H1 (cell line): Measurements from ENCODE around the gene ADA.

Experiments
- CEBPB ChIP-seq: IDR thresholded peaks from 2 replicates; pipeline ENCODE4 v1.6.1; 2012; ENCODE audit warnings: low read depth, low read length
- CHD2 ChIP-seq: IDR thresholded peaks from 2 replicates; pipeline ENCODE4 v1.6.1; 2012; ENCODE audit warnings: low read length, improper control_type of control experiment
- EZH2 ChIP-seq: fragments of 200-600 bp; sonication (generic); IDR thresholded peaks from 2 replicates; pipeline ENCODE4 v1.7.1; 2012; ENCODE audit warnings: low read depth, mild to moderate bottlenecking, moderate library complexity, low read length, inconsistent platforms; ENCODE audit not compliant: severe bottlenecking
- GABPA ChIP-seq: IDR thresholded peaks from 2 replicates; pipeline ENCODE4 v1.6.1; 2011; ENCODE audit warnings: mild to moderate bottlenecking, low read length, moderate library complexity, borderline replicate concordance; ENCODE audit not compliant: insufficient read depth
- POLR2A ChIP-seq, 2 experiments: IDR thresholded peaks; 1 replicate in 1 of 2; 2 replicates in 1 of 2; pipeline ENCODE4 v1.6.1; 2011; ENCODE audit warnings: low read depth in 2 of 2, low read length in 2 of 2, mild to moderate bottlenecking in 2 of 2; ENCODE audit errors: control extremely low read depth in 1 of 2
- POLR2AphosphoS5 ChIP-seq: IDR thresholded peaks from 2 replicates; pipeline ENCODE4 v1.6.1; 2011; ENCODE audit warnings: low read depth, low read length
- TAF1 ChIP-seq: IDR thresholded peaks from 2 replicates; pipeline ENCODE4 v1.6.1; 2011; ENCODE audit warnings: mild to moderate bottlenecking, low read depth, low read length
- ZNF274 ChIP-seq: IDR thresholded peaks from 2 replicates; pipeline ENCODE4 v1.7.0; 2012; ENCODE audit warnings: low read length, borderline replicate concordance; ENCODE audit errors: extremely low read depth
- TF ChIP-seq, protein P1 (sequence below), 3 experiments: IDR thresholded peaks; 1 replicate in 2 of 3; 2 replicates in 1 of 3; pipeline versions ENCODE4 v1.5.1 to v1.6.1; 2011; ENCODE audit warnings: low read length in 3 of 3, mild to moderate bottlenecking in 3 of 3, inconsistent platforms in 2 of 3, low read depth in 1 of 3, moderate library complexity in 1 of 3; ENCODE audit not compliant: insufficient read depth in 1 of 3; ENCODE audit errors: control extremely low read depth in 1 of 3
- TF ChIP-seq, protein P2 (sequence below): fragments of 300-600 bp; sonication (generic); IDR thresholded peaks from 2 replicates; pipeline ENCODE4 v1.7.1; 2012; ENCODE audit warnings: low read length, moderate library complexity, mild to moderate bottlenecking, inconsistent platforms; ENCODE audit not compliant: insufficient replicate concordance

DNA sequence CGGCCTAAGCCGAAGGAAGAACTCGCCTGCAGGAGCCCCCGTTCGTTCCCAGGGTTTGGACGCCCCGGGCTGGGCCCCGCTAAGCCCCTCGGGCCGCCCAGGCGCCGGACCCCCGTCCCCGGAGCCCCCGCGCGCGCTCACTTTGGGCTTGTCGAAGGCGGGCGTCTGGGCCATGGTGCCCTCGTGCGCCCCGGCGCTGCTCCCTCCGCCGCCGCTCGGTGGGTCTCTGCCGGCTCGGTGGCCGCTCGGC is 140 bp downstream of the ADA start:
- no peak for TF ChIP-seq CEBPB
- TF ChIP-seq ZNF274 = no peak
- TF ChIP-seq POLR2AphosphoS5 = no peak
- no peak for TF ChIP-seq EZH2
- no peak for TF ChIP-seq POLR2A (IDR thresholded peaks at IDR 0.05; ENCODE audit: control extremely low read depth in 1 of 2, low read depth in 2 of 2, low read length in 2 of 2)
- TF ChIP-seq, protein P1, sequence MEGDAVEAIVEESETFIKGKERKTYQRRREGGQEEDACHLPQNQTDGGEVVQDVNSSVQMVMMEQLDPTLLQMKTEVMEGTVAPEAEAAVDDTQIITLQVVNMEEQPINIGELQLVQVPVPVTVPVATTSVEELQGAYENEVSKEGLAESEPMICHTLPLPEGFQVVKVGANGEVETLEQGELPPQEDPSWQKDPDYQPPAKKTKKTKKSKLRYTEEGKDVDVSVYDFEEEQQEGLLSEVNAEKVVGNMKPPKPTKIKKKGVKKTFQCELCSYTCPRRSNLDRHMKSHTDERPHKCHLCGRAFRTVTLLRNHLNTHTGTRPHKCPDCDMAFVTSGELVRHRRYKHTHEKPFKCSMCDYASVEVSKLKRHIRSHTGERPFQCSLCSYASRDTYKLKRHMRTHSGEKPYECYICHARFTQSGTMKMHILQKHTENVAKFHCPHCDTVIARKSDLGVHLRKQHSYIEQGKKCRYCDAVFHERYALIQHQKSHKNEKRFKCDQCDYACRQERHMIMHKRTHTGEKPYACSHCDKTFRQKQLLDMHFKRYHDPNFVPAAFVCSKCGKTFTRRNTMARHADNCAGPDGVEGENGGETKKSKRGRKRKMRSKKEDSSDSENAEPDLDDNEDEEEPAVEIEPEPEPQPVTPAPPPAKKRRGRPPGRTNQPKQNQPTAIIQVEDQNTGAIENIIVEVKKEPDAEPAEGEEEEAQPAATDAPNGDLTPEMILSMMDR (IDR thresholded peaks at IDR 0.05; ENCODE audit: control extremely low read depth in 1 of 3, insufficient read depth in 1 of 3, low read depth in 1 of 3, low read length in 3 of 3) = no peak
- no peak for TF ChIP-seq CHD2
- TF ChIP-seq TAF1 = 0 out of 2 replicates have a peak, but pooled peaks have one; percentile 24
- TF ChIP-seq, protein P2, sequence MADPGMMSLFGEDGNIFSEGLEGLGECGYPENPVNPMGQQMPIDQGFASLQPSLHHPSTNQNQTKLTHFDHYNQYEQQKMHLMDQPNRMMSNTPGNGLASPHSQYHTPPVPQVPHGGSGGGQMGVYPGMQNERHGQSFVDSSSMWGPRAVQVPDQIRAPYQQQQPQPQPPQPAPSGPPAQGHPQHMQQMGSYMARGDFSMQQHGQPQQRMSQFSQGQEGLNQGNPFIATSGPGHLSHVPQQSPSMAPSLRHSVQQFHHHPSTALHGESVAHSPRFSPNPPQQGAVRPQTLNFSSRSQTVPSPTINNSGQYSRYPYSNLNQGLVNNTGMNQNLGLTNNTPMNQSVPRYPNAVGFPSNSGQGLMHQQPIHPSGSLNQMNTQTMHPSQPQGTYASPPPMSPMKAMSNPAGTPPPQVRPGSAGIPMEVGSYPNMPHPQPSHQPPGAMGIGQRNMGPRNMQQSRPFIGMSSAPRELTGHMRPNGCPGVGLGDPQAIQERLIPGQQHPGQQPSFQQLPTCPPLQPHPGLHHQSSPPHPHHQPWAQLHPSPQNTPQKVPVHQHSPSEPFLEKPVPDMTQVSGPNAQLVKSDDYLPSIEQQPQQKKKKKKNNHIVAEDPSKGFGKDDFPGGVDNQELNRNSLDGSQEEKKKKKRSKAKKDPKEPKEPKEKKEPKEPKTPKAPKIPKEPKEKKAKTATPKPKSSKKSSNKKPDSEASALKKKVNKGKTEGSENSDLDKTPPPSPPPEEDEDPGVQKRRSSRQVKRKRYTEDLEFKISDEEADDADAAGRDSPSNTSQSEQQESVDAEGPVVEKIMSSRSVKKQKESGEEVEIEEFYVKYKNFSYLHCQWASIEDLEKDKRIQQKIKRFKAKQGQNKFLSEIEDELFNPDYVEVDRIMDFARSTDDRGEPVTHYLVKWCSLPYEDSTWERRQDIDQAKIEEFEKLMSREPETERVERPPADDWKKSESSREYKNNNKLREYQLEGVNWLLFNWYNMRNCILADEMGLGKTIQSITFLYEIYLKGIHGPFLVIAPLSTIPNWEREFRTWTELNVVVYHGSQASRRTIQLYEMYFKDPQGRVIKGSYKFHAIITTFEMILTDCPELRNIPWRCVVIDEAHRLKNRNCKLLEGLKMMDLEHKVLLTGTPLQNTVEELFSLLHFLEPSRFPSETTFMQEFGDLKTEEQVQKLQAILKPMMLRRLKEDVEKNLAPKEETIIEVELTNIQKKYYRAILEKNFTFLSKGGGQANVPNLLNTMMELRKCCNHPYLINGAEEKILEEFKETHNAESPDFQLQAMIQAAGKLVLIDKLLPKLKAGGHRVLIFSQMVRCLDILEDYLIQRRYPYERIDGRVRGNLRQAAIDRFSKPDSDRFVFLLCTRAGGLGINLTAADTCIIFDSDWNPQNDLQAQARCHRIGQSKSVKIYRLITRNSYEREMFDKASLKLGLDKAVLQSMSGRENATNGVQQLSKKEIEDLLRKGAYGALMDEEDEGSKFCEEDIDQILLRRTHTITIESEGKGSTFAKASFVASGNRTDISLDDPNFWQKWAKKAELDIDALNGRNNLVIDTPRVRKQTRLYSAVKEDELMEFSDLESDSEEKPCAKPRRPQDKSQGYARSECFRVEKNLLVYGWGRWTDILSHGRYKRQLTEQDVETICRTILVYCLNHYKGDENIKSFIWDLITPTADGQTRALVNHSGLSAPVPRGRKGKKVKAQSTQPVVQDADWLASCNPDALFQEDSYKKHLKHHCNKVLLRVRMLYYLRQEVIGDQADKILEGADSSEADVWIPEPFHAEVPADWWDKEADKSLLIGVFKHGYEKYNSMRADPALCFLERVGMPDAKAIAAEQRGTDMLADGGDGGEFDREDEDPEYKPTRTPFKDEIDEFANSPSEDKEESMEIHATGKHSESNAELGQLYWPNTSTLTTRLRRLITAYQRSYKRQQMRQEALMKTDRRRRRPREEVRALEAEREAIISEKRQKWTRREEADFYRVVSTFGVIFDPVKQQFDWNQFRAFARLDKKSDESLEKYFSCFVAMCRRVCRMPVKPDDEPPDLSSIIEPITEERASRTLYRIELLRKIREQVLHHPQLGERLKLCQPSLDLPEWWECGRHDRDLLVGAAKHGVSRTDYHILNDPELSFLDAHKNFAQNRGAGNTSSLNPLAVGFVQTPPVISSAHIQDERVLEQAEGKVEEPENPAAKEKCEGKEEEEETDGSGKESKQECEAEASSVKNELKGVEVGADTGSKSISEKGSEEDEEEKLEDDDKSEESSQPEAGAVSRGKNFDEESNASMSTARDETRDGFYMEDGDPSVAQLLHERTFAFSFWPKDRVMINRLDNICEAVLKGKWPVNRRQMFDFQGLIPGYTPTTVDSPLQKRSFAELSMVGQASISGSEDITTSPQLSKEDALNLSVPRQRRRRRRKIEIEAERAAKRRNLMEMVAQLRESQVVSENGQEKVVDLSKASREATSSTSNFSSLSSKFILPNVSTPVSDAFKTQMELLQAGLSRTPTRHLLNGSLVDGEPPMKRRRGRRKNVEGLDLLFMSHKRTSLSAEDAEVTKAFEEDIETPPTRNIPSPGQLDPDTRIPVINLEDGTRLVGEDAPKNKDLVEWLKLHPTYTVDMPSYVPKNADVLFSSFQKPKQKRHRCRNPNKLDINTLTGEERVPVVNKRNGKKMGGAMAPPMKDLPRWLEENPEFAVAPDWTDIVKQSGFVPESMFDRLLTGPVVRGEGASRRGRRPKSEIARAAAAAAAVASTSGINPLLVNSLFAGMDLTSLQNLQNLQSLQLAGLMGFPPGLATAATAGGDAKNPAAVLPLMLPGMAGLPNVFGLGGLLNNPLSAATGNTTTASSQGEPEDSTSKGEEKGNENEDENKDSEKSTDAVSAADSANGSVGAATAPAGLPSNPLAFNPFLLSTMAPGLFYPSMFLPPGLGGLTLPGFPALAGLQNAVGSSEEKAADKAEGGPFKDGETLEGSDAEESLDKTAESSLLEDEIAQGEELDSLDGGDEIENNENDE = no peak
- TF ChIP-seq GABPA = no peak
